Activated T-helper 1 cell treated with anti-CD3 and anti-CD28 coated beads, Interleukin-2, amount 50 U/mL, for 16 hours (primary cell): ENCODE results near the gene TRPV4.

Source experiments
- DNase-seq, 2 donors: peaks; one replicate each; pipeline ENCODE4 v3.0.0-alpha.2; 2020; ENCODE audit warnings: low read depth in 1 of 2, low spot score in 1 of 2

Gene TRPV4

GRCh38 chr12:109781668-109782325 lies 51.4 kb downstream of the TRPV4 start:
- no peak for DNase-seq

GRCh38 chr12:109779382-109779781 lies 53.8 kb downstream of the TRPV4 start:
- no peak for DNase-seq

- DNase-seq = no peak
These were observed 54.5 kb downstream of the TRPV4 start for GRCh38 chr12:109778684-109779083.

- DNase-seq = no peak
These were observed 55.7 kb downstream of the TRPV4 start for GRCh38 chr12:109777544-109777943.

- no peak for DNase-seq
These were observed 56.6 kb downstream of the TRPV4 start for GRCh38 chr12:109776624-109777023.

- DNase-seq = peak; percentile 50 to 57
These were observed 57.9 kb downstream of the TRPV4 start for GRCh38 chr12:109775172-109775881.

- no peak for DNase-seq
These were observed 59.7 kb downstream of the TRPV4 start for GRCh38 chr12:109773384-109774011.

GRCh38 chr12:109772622-109773321 lies 60.4 kb downstream of the TRPV4 start:
- DNase-seq = no peak

- DNase-seq = no peak
These were observed 61.2 kb downstream of the TRPV4 start for GRCh38 chr12:109771746-109772621.

- DNase-seq = no peak
These were observed 62.1 kb downstream of the TRPV4 start for GRCh38 chr12:109770861-109771670.

GRCh38 chr12:109770104-109770860 lies 62.9 kb downstream of the TRPV4 start:
- no peak for DNase-seq

GRCh38 chr12:109768901-109769670 lies 64.1 kb downstream of the TRPV4 start:
- no peak for DNase-seq

GRCh38 chr12:109767991-109768900 lies 65.0 kb downstream of the TRPV4 start:
- no peak for DNase-seq

GRCh38 chr12:109767456-109767855 lies 65.7 kb downstream of the TRPV4 start:
- no peak for DNase-seq

- DNase-seq = no peak
These were observed 66.9 kb downstream of the TRPV4 start for GRCh38 chr12:109766251-109766778.

- DNase-seq = no peak
These were observed 67.8 kb downstream of the TRPV4 start for GRCh38 chr12:109765446-109765810.

- DNase-seq = no peak
These were observed 68.3 kb downstream of the TRPV4 start for GRCh38 chr12:109764776-109765445.
